H9 (cell line): ENCODE results near the gene PEPD. TPM values are rescaled to one million over a fixed set of nuclear protein-coding genes. Genes with fewer than 3 reads are reported as not detected.

ENCODE experiments used
- DNase-seq: peaks from one replicate; pipeline ENCODE4 v3.0.0-alpha.2; 2017
- H2AFZ ChIP-seq: one replicate; pipeline ENCODE4 v1.6.1; 2013; ENCODE audit warnings: mild to moderate bottlenecking, low read length, control low read depth, moderate library complexity
- H2AK5ac ChIP-seq: 2 replicates; pipeline ENCODE4 v1.6.1; 2013; ENCODE audit warnings: low read length, control low read depth, mixed read lengths; ENCODE audit not compliant: insufficient read length
- H2BK120ac ChIP-seq: one replicate; pipeline ENCODE4 v1.6.1; 2013; ENCODE audit warnings: low read depth, mild to moderate bottlenecking, low read length, control low read depth, inconsistent platforms; ENCODE audit not compliant: poor library complexity, severe bottlenecking
- H2BK12ac ChIP-seq: 2 replicates; pipeline ENCODE4 v1.6.1; 2013; ENCODE audit warnings: low read length, control low read depth, mixed read lengths, low read depth; ENCODE audit not compliant: insufficient read length
- H2BK15ac ChIP-seq: 2 replicates; pipeline ENCODE4 v1.6.1; 2013; ENCODE audit warnings: low read depth, low read length, control low read depth
- H2BK20ac ChIP-seq: one replicate; pipeline ENCODE4 v1.6.1; 2013; ENCODE audit warnings: low read depth, mild to moderate bottlenecking, low read length, control low read depth, inconsistent platforms; ENCODE audit not compliant: poor library complexity, severe bottlenecking
- H2BK5ac ChIP-seq: 2 replicates; pipeline ENCODE4 v1.6.1; 2013; ENCODE audit warnings: low read length, control low read depth, mixed read lengths; ENCODE audit not compliant: insufficient read length
- H3K14ac ChIP-seq: 2 replicates; pipeline ENCODE4 v1.6.1; 2013; ENCODE audit warnings: low read length, control low read depth; ENCODE audit not compliant: insufficient read depth
- H3K18ac ChIP-seq: 2 replicates; pipeline ENCODE4 v1.6.1; 2013; ENCODE audit warnings: low read depth, mild to moderate bottlenecking, mixed read lengths, low read length, control low read depth; ENCODE audit not compliant: insufficient read length
- H3K23ac ChIP-seq: 2 replicates; pipeline ENCODE4 v1.6.1; 2013; ENCODE audit warnings: low read length, control low read depth, mixed read lengths, low read depth; ENCODE audit not compliant: insufficient read length
- H3K23me2 ChIP-seq: 2 replicates; pipeline ENCODE4 v1.6.1; 2013; ENCODE audit warnings: low read depth, mild to moderate bottlenecking, mixed read lengths, low read length, control low read depth; ENCODE audit not compliant: insufficient read length, poor library complexity, severe bottlenecking
- H3K27ac ChIP-seq: 2 replicates; pipeline ENCODE4 v1.5.1; 2013; ENCODE audit warnings: low read length, control low read depth, mixed read lengths, low read depth; ENCODE audit not compliant: insufficient read length
- H3K27me3 ChIP-seq: 2 replicates; pipeline ENCODE4 v1.6.1; 2013; ENCODE audit warnings: low read length, control low read depth, inconsistent platforms; ENCODE audit not compliant: insufficient read depth
- H3K4ac ChIP-seq: 2 replicates; pipeline ENCODE4 v1.6.1; 2013; ENCODE audit warnings: low read depth, mild to moderate bottlenecking, control low read depth, inconsistent platforms, low read length, moderate library complexity
- H3K4me1 ChIP-seq: 2 replicates; pipeline ENCODE4 v1.6.1; 2013; ENCODE audit warnings: low read length, control low read depth, inconsistent platforms; ENCODE audit not compliant: insufficient read depth
- H3K4me2 ChIP-seq: 2 replicates; pipeline ENCODE4 v1.6.1; 2013; ENCODE audit warnings: low read length, control low read depth, mixed read lengths; ENCODE audit not compliant: insufficient read length, insufficient read depth
- H3K56ac ChIP-seq: 2 replicates; pipeline ENCODE4 v1.6.1; 2013; ENCODE audit warnings: low read depth, mild to moderate bottlenecking, mixed read lengths, low read length, control low read depth; ENCODE audit not compliant: insufficient read length
- H3K79me1 ChIP-seq: 2 replicates; pipeline ENCODE4 v1.6.1; 2013; ENCODE audit warnings: low read depth, mild to moderate bottlenecking, moderate library complexity, low read length, control low read depth, inconsistent platforms; ENCODE audit not compliant: insufficient read depth, poor library complexity, severe bottlenecking
- H3K79me2 ChIP-seq: 2 replicates; pipeline ENCODE4 v1.6.1; 2013; ENCODE audit warnings: low read length, control low read depth, inconsistent platforms; ENCODE audit not compliant: insufficient read depth
- H3K9ac ChIP-seq: 2 replicates; pipeline ENCODE4 v1.6.1; 2013; ENCODE audit warnings: low read length, control low read depth, mixed read lengths; ENCODE audit not compliant: insufficient read length; ENCODE audit errors: extremely low read depth
- H3K9me3 ChIP-seq: one replicate; pipeline ENCODE4 v1.6.1; 2013; ENCODE audit warnings: low read depth, low read length, inconsistent platforms; ENCODE audit not compliant: control insufficient read depth
- H3T11ph ChIP-seq: one replicate; pipeline ENCODE4 v1.6.1; 2013; ENCODE audit warnings: mild to moderate bottlenecking, low read length, control low read depth, inconsistent platforms
- H4K20me1 ChIP-seq: one replicate; pipeline ENCODE4 v1.6.1; 2013; ENCODE audit not compliant: control insufficient read depth, insufficient read length, insufficient read depth
- H4K5ac ChIP-seq: 2 replicates; pipeline ENCODE4 v1.6.1; 2013; ENCODE audit warnings: low read depth, mild to moderate bottlenecking, mixed read lengths, low read length, control low read depth; ENCODE audit not compliant: insufficient read length
- H4K8ac ChIP-seq: replicated peaks from 2 replicates; pipeline ENCODE4 v1.6.1; 2013; ENCODE audit warnings: low read length, control low read depth, mixed read lengths, low read depth; ENCODE audit not compliant: insufficient read length
- H4K91ac ChIP-seq: 2 replicates; pipeline ENCODE4 v1.6.1; 2013; ENCODE audit warnings: low read depth, mild to moderate bottlenecking, moderate library complexity, mixed read lengths, low read length, control low read depth; ENCODE audit not compliant: insufficient read length
- H3K27ac Mint-ChIP-seq, 3 experiments: 2 replicates in 2 of 3; 3 replicates in 1 of 3; pipeline ENCODE4 v1.8.0; 2020 to 2021; ENCODE audit warnings: mixed read lengths in 3 of 3, mild to moderate bottlenecking in 1 of 3, moderate library complexity in 1 of 3
- H3K27me3 Mint-ChIP-seq: 2 replicates; pipeline ENCODE4 v1.8.0; 2021; ENCODE audit warnings: low read depth, mild to moderate bottlenecking, moderate library complexity, mixed read lengths
- H3K36me3 Mint-ChIP-seq, 3 experiments: 2 replicates in 2 of 3; 3 replicates in 1 of 3; pipeline ENCODE4 v1.8.0; 2020 to 2021; ENCODE audit warnings: low read depth in 3 of 3, mixed read lengths in 3 of 3; ENCODE audit not compliant: insufficient read depth in 1 of 3
- H3K4me1 Mint-ChIP-seq, 2 experiments: 2 replicates each; pipeline ENCODE4 v1.8.0; 2020; ENCODE audit warnings: mixed read lengths in 2 of 2
- H3K4me3 Mint-ChIP-seq, 2 experiments: 2 replicates in 1 of 2; 3 replicates in 1 of 2; pipeline ENCODE4 v1.8.0; 2020 to 2021; ENCODE audit warnings: mild to moderate bottlenecking in 2 of 2, mixed read lengths in 2 of 2, moderate library complexity in 1 of 2
- H3K9me3 Mint-ChIP-seq, 2 experiments: 2 replicates in 1 of 2; 3 replicates in 1 of 2; pipeline ENCODE4 v1.8.0; 2020; ENCODE audit warnings: mild to moderate bottlenecking in 2 of 2, mixed read lengths in 2 of 2, moderate library complexity in 1 of 2
- CTCF ChIP-seq: fragments of 200-600 bp; sonication (generic); conservative IDR thresholded peaks from 3 replicates; pipeline ENCODE4 v1.8.0; 2021; ENCODE audit warnings: antibody characterized with exemption, mild to moderate bottlenecking
- WGBS: extraction: QIAGEN DNeasy Blood & Tissue Kit; methylation state at CpG from one replicate; pipeline ENCODE4 v1.1.7; 2013; ENCODE audit warnings: missing lambda C conversion rate, low lambda C conversion rate, mixed read lengths; ENCODE audit not compliant: insufficient read length; ENCODE audit errors: extremely low coverage; 5-methylcytosine and 5-hydroxymethylcytosine counted together
- total RNA-seq: library from RNA; stranded (reverse); gene quantifications from 2 replicates; pipeline ENCODE4 v1.2.1, GENCODE V29; 2021

The PEPD gene
- total RNA-seq, 1 experiment from 2014 or later: 52.8 TPM

GRCh38 chr19:33522371-33522662 is 726 bp upstream of the PEPD start:
- H4K20me1 ChIP-seq: no peaks in the 10 kb centered on the region
- Mint-ChIP-seq H3K36me3 (peaks cover 0 to 2% (median 0%) of the 10 kb centered on the region in 3 experiments; a peak in 1 of 7 replicates), H3K4me3 (peak overlapping the region; percentile 82 to 85), H3K4me1 (peaks cover 15 to 24% of the 10 kb centered on the region in 2 experiments), H3K9me3 (peaks cover 0 to 2% of the 10 kb centered on the region in 2 experiments; a peak in 1 of 5 replicates), H3K27ac (peak overlapping the region in 2 of 3 experiments; percentile 61 to 98; a peak in 2 of 7 replicates), H3K27me3 (peaks cover 7% of the 10 kb centered on the region)
- H2BK12ac ChIP-seq: no peak overlapping the region
- no peak overlapping the region for H3K9ac ChIP-seq
- no peak overlapping the region for H2AK5ac ChIP-seq
- H2AFZ ChIP-seq: no peak overlapping the region
- no peak overlapping the region for H2BK20ac ChIP-seq
- H3K79me2 ChIP-seq: peaks cover 2% of the 10 kb centered on the region; the same call in 1 of the 2 replicates
- H3K23me2 ChIP-seq: peaks cover 13% of the 10 kb centered on the region
- no peak overlapping the region for H4K5ac ChIP-seq
- no peak overlapping the region for H3K4ac ChIP-seq
- peak overlapping the region; percentile 94 for H3K4me2 ChIP-seq
- H3K23ac ChIP-seq: no peak overlapping the region
- H3K9me3 ChIP-seq: no peaks in the 10 kb centered on the region
- no peak for TF ChIP-seq CTCF
- H2BK15ac ChIP-seq: no peak overlapping the region
- no peak overlapping the region for H3T11ph ChIP-seq
- H3K4me1 ChIP-seq: no peaks in the 10 kb centered on the region
- no peaks in the 10 kb centered on the region for H3K27me3 ChIP-seq
- no peak overlapping the region for H3K27ac ChIP-seq
- H3K18ac ChIP-seq: peak overlapping the region; percentile 87
- H3K56ac ChIP-seq: no peak overlapping the region
- peak overlapping the region; percentile 78; the same call in 1 of the 2 replicates for H3K14ac ChIP-seq
- no peak overlapping the region for H4K8ac ChIP-seq
- no peak overlapping the region for H2BK120ac ChIP-seq
- no peaks in the 10 kb centered on the region for H3K79me1 ChIP-seq
- H2BK5ac ChIP-seq: no peak overlapping the region
- no CpG with 5 or more reads among the region's 5 CpGs for WGBS
- DNase-seq: no peak
- H4K91ac ChIP-seq: no peak overlapping the region
